GM19023 (cell line): ENCODE results near the gene ELFN1.

Experiments used
- ATAC-seq: cut with Tn5 transposase; IDR thresholded peaks from one replicate; pipeline ENCODE4 v1.9.1; 2021; ENCODE audit warnings: mild to moderate bottlenecking, moderate library complexity; ENCODE audit not compliant: unreplicated experiment

ELFN1 gene

GRCh38 chr7:1775389-1775788 is 105.3 kb downstream of the ELFN1 start:
- no peak for ATAC-seq

DNA sequence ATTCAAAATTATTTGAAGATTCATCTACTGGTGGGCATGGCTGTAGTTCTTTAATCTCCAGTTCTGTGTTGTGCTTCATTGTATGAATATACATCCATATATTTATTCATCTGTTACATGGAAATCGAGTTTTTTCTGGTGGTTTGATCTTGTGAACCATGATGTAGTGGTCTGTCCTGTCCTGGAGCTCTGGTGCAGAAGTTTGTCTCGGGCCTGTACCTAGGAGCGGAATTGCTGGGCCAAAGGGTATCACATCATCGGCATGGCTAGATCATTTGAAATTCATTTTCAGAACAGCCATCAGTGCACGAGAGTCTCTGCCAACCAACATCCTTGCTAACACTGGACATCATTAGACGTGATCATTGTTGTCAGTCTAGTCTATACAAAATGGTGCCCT is 107.0 kb downstream of the ELFN1 start:
- ATAC-seq: no peak

DNA sequence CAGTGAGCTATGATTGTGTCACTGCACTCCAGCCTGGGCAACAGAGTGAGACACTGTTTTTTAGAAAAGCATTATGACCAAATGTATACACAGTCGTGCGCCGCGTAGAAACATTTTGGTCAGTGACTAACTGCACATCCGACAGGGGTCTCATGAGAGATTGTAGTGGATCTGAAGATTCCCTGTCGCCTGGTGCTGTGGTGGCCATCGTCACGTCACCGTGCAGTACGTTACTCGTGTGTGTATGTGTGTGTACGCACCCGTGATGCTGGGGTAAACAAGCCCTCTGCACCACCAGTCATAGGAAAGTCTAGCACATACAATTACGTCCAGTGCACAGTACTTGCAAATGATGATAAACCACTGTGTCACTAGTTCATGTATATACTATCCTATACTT is 109.4 kb downstream of the ELFN1 start:
- ATAC-seq: no peak

- no peak for ATAC-seq
Observed at GRCh38 chr7:1781369-1781768, 111.3 kb downstream of the ELFN1 start.

GRCh38 chr7:1785839-1786238 is 115.8 kb downstream of the ELFN1 start:
- ATAC-seq: no peak

DNA sequence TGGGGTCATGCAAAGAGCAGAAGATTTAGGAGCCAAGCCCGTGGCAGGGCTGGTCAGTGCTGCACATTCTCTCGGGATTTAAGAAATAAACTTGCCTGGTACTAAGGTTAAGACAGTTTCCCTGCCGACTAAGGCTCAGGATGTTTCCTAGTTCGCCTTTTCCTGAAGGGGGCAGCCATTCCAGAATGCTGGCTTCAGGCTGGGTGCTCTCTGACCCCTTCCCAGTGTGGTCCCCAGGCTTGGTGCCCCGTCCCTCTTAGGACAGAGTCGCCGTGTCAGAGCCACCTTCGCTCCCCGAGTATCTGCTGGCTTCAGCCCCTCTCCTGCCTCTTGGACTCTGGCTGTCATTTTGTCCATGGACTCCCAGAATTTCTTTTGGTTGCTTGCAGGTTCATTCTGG is 117.2 kb downstream of the ELFN1 start:
- ATAC-seq: no peak

DNA sequence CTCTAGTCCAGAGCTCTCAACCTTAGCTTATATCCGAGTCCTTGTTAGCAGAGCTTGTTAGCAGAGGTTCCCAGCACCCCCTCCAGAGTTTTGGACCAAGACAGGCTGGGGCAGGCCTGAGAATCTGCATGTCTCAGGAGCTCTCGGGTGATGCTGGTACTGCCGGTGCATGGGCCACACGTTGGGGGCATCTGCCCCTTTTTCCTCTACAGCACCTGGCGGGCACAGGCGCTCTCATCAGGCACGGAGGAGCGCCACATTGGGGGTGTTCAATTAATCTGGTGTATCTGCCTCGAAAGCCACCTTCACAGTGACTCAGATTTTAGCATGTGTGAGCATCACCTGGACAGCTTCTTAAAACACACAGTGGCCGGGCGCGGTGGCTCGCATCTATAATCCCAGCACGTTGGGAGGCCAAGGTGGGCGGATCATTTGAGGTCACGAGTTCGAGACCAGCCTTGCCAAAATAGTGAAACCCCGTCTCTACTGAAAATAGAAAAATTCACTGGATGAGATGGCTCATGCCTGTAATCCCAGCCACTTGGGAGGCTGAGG is 117.7 kb downstream of the ELFN1 start:
- ATAC-seq: no peak

DNA sequence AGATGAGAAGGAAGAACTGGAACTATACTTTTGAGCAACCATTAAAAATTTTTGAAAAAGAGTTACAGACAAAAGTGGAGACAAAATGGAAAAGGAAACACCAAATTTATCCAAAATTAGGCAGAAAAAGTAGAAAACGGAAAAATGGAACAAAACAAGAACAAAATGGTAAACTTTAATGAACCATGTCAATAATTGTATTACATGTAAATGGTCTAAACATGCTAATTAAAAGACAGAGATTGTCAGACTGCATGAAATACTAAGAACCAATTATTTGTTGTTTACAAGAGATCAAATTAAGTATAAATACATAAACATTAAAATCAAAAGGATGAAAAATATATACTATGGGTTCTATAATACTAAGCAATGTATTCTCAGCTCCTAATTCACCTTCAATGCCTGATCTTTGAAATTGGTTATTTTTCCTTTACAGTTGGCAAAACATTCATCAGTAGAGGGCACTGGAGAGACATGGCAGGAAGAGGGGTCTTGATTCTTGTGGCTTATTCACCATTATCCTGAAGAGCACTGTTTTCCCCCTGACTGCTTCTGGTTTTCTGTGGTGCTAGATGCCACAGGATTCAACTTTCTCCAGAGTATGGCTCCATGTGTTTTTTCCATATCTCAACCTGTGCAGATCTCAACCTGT is 124.9 kb downstream of the ELFN1 start:
- no peak for ATAC-seq
